ENCODE results near the gene MAGEF1.

MAGEF1 gene

DNA sequence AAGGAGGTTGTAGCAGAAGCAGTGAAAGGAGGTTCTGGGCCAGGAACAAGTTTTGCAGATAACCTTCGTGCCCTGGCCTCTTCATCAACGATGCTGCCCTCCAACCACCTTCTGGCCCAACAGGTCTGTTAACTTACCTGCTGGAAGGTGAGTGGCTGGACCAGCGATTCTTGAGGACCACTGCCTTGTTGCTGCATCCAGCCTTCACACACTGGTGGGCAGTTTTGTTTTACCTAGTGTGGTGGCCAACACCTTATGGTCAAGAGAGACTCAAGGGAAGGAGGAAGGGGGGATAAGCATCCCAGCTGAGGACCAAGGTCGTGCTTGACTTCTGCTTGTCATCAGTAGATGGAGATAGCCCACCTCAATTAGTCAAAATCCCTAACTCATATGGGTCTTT, 7.8 kb upstream of the MAGEF1 start:
- no peak for DNase-seq

DNA sequence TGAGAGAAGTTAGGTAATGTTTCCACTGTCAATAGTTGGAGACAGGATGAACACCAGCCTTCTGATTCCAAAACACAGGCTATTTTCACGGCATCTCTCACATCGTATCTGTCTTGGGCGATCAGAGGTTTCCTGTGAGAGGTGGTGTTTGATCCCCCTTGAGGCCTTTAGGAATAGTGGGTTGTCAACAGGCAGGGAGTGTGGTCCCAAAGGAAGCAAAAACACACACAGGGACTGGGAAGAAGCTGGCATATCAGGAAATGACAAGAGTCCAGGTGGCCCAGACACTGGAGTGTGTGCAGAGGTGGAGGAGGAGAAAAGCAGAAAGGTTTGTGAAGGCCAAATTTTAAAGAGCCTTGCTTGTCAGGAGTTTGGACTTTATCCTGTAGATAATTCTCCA, 6.6 kb upstream of the MAGEF1 start:
- no peak for DNase-seq

DNA sequence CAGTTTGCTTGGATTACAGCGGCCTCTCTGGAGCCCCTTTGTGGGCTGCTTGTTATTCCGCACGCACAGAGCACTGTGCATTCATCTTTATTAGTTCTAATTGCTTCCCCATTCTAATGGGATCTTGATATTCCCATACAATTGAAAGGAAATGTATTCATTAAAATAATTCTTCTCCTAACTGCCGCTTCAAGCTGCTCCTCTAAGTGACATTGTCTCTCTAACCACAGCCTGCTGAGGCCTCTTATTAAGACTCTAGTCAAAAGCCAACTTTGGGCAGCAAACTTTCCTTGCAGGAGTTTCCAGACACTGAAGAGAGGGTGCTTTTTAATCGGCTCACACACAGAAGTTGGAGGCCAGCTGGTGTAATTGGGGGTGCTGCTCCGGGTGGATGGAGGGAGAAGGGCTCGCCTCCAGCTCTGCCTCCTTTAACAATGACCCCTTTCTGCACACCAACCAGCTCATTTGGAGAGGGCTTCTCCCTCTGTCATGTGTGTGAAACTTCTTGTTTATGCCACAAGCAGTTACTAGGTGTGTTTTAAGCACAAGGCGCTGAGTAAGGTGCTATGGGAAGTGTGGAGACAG, 5.6 kb upstream of the MAGEF1 start:
- no peak for DNase-seq

DNA sequence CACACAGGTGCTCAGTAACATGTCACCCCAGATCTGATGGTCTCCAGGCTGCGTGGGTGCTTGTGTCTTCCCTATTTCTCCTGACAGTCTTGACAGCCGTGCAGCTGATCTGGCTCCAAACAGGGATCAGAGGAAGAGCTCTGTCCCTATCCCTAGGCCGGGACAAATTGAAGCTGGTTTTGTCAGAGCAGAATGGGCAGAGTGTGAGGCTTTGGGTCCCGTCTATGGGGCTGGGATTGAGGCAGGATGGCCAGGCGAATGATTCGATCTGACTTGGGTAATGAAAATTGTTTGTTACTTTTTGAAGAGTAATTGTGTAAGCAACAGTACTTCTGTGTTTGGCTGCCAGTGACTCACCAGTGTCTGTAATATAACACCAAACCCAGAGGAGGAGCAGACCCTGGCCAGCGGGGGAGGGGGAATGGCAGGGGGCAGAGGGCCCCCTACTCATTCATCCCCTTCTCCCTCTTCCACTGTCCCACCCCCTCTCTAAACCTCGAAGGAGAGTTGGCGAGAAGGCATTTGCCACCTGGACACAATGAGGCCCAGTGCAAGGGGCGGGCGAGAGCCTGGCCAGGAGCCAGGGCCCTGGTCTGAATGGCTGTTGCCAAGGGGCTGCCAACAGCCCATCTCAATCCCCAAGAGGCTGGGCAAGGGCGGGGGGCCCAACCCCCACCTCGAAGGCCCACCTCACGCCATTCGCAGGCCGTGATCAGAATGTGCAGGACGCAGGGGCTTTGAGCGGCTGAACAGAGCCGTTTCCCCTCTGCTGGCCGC, 4.9 kb upstream of the MAGEF1 start:
- DNase-seq: no peak

DNA sequence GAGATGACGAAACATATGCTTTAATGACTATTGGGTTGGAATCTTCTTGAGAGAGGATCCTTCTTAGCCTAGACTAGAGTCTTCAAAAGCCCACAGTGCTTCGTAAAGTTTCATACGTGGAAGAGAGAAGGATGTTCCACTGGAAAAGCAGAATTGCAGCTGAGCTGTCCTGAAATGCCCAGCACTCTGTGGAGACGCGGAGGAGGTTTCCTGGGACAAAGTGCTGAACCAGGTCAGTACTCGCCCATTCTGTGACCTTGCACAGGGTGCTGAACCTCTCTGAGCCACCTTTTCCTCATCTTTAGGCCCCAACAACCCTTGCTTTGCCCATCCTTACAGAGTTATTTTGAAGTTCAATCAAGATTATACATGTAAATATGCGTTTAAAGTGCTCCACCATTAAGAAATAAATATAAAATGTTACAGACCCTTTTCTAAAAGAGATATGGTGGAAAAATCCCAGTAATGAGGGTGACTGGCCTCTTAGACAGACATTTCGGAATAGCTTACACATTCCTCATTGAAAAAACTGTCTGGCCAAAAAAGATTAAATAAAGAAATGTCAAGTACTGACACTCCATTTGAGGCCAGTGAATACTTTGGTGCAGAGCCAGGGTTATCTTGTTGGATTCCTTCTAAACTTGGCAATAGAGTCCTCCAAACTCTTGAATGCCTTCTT, 4.2 kb upstream of the MAGEF1 start:
- no peak for DNase-seq

DNA sequence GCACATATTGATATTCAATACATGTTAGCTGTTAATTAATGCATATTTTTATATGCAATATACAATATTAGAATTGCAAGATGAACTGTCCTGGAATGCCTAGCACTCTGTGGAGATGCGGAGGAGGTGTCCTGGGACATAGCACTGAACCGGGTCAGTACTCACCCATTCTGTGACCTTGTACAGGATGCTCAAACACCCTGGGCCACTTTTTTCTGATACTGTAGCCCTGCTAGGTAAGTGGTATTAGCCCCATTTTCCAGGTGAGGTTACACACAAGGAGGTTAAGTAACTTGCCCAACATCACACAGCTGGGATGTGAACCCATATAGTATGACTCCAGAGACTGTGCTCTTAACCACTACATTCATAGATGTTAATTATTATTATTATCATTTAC, 1.7 kb upstream of the MAGEF1 start:
- DNase-seq: no peak

DNA sequence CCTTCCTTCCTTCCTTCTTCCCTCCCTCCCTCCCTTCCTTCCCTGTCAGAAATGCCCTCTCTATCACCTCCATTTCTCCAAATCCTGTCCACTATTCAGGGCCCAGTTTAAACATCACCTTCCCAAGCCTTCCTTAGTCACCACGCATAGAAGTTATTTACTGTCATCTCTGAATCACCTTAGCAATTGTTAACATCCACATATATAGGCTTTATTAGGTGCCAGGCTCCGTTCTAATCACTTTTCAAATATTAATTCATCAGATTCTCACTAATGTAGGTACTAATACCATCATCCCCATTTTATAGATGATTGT, 1.1 kb upstream of the MAGEF1 start:
- no peak for DNase-seq

DNA sequence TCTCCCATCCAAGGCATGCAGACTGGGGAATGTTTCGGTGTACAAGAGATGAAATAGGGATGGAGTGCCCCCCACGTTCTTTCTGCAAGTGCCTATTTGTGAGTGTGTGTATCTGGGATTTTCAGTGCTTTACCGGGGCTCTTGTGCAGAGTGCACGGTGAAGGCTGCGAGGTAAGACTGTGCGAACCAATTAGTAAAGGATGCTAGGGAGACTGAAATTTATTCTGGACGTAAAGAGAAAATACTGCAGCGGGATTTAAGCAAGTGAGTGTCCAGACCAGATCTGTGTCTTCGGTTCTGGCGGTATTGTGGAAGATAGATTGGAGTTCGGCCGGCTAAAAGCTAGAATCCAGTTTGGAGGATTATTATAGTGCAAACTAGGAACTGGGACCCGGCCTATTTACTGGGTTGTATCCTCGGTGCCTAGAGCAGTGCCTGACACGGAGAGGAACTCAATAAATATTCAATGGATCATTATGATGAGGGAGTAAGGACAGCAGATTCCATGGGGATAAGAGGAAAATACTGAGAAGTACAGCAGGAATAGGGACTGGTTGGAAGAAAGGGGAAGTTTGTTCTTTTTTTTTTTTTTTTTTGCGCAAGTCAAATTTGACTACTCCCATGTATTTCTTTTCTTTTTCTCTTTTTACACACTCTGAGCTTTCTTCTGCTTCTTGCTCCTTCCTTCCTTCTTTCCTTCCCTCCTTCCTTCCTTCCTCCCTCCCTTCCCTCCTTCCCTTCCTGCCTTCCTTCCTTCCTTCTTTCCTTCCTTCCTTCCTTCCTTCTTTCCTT, 580 bp upstream of the MAGEF1 start:
- no peak for DNase-seq

DNA sequence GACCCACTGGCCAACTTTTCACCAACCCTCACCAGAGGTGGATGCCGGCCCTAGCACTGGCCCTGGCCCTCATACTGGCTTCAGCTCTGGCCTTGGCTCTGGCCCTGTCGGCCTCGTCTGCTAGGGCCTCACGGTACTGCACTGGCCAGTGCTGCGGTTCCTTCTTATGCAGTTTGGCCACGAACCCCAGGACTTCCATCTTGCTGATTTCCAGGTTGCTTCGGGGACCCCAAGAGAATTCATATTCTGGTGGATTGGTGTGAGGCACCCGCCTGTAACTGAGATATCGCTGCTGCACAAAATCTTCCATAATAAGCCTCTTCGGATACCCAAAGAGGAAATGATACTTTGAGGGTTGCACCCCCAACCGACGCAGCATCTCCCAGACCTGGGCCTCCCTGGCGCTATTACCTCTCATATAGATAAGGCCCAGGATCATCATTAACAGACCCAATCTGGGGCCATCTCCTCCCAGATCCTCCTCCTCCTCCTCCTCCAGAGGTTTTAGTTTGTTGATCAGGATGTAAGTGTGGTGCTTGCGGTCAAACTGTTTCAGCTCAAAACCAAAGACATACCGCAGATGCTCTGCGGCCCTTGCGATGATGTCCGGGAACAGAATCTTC, 883 bp downstream of the MAGEF1 start:
- peak; percentile 17 to 20 for DNase-seq

DNA sequence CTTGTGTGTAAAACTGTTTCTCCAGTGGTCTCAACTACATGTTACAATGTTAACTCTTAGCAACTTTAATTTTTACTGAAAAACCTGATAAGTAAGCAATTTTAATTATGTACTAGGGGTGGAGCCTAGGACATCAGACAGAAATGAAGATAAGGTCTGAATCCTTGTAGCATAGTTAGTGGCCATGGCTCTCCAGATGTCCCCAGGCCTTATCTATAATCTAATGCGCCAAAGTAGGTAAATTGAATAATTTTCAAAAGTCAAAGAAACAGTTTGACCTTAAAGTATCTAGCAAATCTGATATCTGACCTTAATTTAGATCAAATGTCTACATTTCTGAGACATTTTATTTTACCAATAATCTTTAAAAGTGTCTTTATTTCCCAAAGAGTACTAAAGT, 8.2 kb downstream of the MAGEF1 start:
- DNase-seq: no peak

DNA sequence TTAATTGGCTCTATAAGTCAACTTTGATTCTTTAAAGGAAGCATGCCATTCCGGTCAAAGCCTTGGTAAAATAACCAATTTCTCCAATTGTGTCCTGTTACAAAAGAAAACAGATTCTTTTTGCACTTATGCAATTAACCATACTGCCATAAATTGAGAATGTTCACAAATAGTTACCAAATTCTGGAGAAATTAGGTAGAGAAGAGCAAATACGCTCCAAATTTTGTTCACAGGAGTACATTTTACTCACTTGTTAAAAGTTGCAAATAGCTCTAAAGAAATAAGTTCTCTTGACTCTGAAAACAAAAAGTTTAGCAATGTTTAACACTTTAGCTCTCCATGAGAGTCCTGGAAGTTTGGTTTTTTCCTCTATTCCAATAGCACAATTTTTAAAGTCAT, 11.1 kb downstream of the MAGEF1 start:
- no peak for DNase-seq

DNA sequence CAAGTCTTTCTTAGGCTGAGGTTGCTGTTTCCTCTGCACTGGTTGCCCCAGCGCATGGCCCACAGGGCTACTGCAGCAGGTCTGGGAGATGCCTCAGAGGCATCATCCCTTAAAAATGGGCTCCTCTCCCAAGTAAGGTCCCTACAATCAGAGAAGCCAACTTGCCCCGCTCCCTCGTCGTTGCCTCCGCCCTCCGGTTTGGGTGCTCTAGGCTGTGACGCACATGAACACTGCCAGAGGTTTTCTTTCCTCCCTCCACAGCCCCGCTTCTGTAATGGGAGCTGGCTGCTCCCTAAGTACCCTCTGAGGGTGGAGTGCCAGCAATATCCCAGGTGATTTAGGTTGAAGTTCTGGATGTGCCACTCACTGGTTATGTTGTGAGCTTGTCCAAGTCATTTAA, 14.0 kb downstream of the MAGEF1 start:
- no peak for DNase-seq

DNA sequence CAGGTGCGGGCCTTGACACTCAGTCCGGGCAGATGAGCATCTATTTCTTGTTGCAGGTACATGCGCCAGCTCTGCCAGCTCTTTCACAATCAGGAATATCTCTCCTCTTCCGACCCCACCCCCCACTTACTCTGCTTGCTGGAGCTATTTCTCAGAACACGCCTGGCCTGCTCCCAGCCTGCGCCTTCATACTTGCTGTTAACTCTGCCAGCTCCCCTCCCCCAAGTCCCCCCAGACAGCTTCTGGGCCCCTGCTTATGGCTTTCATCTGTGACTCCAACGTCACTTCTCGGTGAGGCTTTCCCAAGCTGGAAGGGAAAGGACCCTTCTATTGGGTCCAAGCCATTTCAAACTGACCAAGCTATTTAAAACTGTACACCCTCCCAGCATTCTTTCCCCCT, 15.2 kb downstream of the MAGEF1 start:
- no peak for DNase-seq

DNA sequence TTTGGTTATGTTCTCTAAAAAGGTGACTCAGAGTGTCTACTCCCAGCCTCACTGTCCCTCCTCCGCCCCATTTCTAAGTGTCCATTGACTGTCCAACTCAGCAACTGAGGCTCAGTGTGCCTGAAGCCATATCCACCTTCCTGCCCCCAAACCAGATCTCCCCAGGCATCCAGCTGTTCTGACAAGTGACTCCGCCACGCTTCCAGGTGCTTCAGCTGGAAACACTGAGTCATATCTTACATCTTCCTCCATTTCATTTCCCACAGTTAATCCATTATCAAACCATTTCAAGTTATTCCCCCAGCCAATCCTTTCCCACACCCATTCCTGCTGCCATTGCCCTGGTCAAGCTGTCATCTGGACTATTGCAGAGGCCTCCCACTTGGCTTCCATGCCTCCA, 17.1 kb downstream of the MAGEF1 start:
- no peak for DNase-seq

DNA sequence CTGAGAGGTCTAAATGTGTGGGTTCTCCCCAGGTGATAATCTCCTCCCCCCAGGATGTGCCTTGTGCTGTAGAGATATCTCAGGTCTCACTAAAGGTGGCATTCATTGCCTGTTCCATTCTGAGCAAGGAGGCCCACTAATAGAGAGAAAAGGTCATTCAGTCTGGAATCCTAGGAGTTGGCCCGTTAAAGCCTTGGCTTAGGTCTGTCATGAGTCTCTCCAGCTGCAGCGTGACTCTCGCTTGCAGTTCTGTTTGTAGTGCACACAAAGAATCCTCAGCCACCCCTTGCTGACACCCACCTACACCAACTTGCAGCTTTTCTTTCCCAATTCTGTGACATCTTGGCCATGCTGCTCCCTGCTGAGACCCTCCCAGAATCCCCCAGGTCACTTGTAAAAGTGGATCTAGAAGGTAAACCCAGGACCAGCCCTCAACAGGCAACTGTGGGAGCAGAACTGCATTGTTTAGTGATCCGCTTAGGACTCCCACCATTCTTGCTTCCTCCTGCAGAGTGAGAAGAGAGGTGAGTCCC, 17.7 kb downstream of the MAGEF1 start:
- DNase-seq: no peak

DNA sequence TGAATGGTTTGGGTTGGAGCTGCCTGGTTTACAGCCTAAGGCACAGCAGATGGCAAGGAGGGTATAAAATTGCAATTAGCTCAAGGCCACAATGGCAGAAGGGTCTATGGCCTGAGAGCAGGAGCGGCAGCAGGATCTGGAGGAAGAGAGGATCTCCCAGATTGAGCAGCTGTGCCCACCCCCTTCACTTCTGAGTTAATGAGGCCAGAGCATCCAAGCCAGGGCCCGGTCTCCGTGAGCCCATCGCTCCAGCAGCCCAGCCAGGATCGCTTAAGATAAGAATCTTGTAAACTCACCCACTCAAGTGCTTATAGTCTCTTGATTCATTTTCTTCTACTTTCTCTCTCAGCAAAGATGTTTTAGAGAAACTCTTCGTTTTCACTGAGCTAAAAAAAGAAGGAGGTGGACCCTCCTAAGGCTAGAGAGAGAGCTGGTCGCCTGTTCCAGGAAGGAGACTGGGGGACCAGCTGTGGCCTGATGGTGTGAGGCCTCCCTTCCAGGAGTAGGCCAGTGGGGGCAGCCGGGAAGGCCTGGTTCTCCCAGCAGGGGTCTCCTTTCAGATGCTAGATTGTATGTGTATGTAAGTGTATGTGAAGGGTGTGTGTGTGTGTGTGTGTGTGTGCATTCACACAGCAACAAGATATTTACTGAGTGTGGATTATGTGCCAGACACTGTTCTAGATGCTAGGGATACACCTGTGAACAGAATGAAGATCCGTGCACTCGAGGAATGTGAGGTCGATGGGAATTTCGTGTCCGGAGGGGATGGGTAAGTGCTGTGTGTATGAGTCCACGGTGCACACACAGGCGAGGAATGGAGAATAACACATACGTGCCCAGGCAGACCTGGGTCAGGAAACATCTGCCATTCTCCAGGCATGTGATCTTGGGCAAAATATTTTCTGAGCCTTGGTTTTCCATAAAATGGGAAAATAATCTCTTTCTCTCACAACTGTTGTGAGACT, 18.6 kb downstream of the MAGEF1 start:
- DNase-seq: no peak

DNA sequence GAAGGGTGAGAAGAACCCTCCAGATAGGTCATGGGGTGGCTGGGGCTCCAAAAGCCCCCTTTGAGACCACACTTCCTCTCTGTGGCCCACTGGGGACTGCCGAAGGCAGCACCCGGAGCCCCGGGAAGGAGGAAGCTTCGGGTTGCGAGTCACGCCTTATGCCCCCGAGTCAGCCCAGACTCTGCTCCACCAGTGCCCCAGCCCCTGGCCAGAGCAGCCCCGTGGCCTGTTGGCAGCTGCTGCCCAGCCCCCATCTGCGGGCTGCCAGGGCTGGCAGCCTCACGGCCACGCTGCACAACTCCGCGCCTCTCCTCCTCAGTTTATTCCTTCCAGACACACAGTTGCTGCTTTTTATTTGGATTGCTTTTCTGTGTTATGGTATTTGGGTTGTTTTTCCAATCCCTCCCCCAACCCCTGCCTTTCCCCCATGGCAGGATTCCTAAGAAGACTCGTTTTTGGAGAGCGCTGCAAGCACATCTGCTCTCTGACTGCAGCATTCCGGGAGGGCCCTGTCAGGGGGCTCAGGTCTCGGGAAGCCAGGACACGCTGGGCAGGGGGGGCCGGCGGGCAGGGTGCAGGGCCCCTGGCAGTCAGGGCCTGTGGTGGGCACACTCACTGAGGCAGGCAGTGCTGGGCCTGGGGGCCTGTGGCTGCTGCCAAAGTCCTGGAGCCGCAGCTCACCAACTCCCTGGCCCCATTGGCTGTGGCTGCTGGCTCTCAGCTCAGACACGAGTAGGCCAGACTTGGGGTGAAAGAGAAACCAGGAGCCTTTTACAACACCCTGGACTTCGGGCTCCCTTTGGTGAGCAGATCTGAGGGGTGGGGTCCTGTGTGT, 20.2 kb downstream of the MAGEF1 start:
- DNase-seq: peak in 1 of 2 donors; percentile 24

DNA sequence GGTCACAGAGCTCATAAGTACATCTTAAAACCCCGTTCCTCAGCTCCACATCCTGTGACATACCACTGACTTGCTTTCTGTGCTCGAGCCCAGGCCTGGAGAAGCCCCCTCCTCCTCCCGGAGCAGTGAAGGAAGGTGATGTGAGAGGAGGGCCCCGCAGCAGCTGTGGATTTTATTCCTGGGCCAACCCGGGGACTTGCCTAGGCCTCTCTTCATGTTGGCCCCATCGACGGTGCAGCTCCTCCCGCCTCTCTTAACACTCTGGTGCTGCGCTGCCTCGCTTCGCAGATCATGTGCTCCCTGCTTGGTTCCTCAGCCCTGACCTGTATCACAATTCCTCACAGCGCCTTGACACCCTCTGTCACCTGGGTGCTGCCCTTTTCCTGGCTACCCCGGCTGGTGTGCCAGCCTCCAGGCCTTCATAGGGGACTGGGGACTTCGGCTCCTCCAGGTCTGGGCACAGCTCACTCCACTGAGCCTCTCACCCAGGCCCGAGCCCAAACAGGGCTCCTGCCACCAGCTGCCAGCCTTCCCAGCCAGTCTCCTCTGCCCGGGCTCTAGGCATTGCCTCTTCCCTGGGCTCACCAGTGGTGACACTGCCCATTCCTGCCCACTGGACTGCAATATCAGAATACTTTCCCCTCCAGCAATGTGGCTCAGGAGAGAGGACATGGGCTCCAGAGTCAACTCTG, 21.5 kb downstream of the MAGEF1 start:
- no peak for DNase-seq

DNA sequence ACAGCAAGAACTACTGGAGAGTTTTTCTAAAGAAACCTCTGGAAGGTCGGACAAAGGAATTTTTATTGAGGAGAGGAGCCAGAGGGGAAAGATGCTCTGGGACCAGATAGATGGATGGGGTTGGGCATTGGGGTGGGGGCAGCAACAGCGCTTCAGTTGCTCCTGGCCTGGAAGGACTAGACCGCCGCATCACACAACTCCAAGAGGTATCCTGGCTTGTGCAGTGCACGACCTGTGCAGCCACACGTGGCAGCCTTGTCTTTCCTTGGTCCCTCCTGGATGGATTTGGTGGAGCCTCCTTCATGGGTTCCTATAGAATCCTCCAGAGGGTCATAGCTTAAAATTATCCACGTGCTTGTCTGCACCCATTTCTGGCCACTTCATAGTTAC, 23.0 kb downstream of the MAGEF1 start:
- no peak for DNase-seq

DNA sequence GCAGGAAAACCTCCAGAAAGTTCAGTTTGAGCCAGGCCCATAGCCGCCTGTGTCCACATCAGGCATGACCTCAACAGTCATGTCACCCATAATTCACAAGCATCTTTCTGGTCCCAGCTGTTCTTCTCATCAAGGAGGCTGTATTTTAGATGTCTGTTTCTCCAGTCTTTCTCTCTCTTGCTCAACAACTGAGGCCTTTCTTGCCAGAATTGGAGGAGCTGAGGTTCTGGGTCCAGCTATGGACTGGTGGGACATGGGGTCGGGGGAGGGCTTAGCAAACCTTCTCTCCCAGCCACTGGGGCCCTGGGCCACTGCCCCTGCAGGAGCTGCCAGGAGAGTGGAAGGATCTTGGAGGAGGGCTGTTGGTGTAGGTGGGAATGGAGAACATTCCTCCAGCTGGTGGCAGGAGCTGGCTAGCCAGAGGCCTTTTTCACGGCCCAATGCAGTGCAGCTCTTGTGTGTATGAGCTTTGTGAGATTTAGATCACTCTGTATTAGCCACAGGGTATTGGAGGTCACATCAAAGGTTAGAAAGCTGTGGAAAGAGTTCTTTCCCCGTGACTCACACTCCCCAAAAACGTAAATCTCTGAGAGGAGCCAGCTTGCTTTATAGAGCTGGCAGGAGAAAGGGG, 23.5 kb downstream of the MAGEF1 start:
- DNase-seq: no peak

Measured in CD4-positive, alpha-beta T cell treated with Interferon alpha-2 for 1 hour (primary cell).